Activated T-helper 2 cell treated with anti-CD3 and anti-CD28 coated beads, Interferon-gamma antibody, Interleukin-2, Interleukin-4, amounts not matched to agents 10 μg/mL and 5 μg/mL and 100 μg/mL, durations not matched to agents 14 hours and 24 hours and 36 hours (primary cell): ENCODE data around the gene PIAS3. TPM values are rescaled to one million over a fixed set of nuclear protein-coding genes. Genes with fewer than 3 reads are reported as not detected.

Experiments used
- DNase-seq: peaks from one replicate; pipeline ENCODE4 v3.0.0; 2021; ENCODE audit warnings: low spot score
- H3K27ac Mint-ChIP-seq: one replicate; pipeline ENCODE4 v1.8.0; 2021; ENCODE audit warnings: mixed read lengths
- H3K27me3 Mint-ChIP-seq: one replicate; pipeline ENCODE4 v1.8.0; 2021; ENCODE audit warnings: low read depth, mixed read lengths
- H3K36me3 Mint-ChIP-seq: one replicate; pipeline ENCODE4 v1.8.0; 2021; ENCODE audit warnings: low read depth, mixed read lengths
- H3K4me1 Mint-ChIP-seq: one replicate; pipeline ENCODE4 v1.8.0; 2021; ENCODE audit warnings: low read depth, mixed read lengths
- H3K4me3 Mint-ChIP-seq: one replicate; pipeline ENCODE4 v1.8.0; 2021; ENCODE audit warnings: low read depth, mild to moderate bottlenecking, moderate library complexity, mixed read lengths
- H3K9me3 Mint-ChIP-seq: one replicate; pipeline ENCODE4 v1.8.0; 2021; ENCODE audit warnings: mixed read lengths
- intact Hi-C: fragments of 100-400 bp; cut with micrococcal nuclease; formaldehyde crosslinking; loops from one replicate; pipeline ENCODE4 v1.15.1; 2023
- total RNA-seq: library from RNA; stranded (reverse); gene quantifications from 2 replicates; pipeline ENCODE4 v1.2.3, GENCODE V29; 2022

The PIAS3 gene
- 21.1 and 21.3 TPM in 2 replicates for total RNA-seq

DNA sequence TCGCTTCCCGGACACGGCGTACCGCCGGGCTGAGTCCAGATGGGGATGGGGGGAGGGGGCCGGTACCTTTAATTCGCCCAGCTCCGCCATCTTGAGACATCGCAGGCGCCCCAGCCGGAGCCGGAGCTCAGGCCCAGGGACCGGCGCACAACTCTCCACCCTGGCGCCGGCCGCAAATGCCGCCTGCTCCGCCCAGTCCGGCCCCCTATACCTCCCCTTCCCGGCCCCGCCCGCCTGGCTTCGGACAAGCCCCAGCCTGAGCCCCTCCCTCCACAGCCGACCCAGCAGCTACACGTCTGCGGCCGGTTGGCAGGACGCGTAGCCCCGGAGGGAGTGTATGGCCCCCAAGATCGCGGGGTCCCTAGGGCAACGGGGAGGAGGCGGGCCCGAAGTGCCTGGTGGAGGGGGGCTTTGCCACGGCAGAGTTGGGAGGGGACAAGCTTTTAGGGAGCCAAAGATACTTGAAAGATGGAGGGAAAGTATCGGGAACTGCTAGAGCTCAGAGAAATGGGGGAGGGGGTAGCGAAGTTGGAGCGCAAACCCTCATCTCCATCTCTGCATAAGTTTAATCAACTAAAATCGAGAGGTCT is at the start of gene PIAS3:
Gene PIAS3 (minus strand): TSS at position 181 of the 590 bp plus-strand sequence. CDS start 91 bp downstream, at position 90.
- no peaks in the 10 kb centered on the region for H3K9me3 Mint-ChIP-seq
- intact Hi-C loops: loop anchor here (1.0 to 2.0 kb wide), 2 partner anchors 35 to 60 kb away; partner anchors contain the start of genes PEX11B, POLR3C and RNF115
- peaks cover 13% of the 10 kb centered on the region for H3K36me3 Mint-ChIP-seq
- H3K27ac Mint-ChIP-seq: peak within 1 kb of the TSS; percentile 89
- peak within 1 kb of the TSS; percentile 93 for H3K4me3 Mint-ChIP-seq
- H3K27me3 Mint-ChIP-seq: peaks cover 14% of the 10 kb centered on the region
- H3K4me1 Mint-ChIP-seq: peaks cover 11% of the 10 kb centered on the region
- DNase-seq: peak; percentile 85

DNA sequence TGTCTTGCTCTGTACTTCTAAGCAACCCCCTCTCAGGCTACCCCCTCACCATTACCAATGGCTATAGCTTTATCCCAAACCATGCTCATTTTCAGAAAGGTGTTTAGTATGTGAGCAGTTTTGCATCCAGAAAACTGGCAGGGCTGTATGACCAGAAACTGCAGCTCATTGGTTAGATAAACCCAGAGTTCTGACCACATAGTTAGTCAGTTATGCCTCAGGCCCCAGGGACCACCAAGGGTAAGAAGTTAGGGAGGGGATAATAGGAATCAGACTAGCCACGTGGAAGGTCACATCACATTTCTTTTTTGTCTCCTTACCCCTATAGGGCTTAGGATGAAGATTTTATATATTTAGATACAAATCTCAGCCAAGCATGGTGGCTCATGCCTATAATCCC is 49.8 kb upstream of the PIAS3 start:
- peaks cover 13% of the 10 kb centered on the region for H3K36me3 Mint-ChIP-seq
- no peak overlapping the region for H3K4me3 Mint-ChIP-seq
- H3K9me3 Mint-ChIP-seq: no peaks in the 10 kb centered on the region
- intact Hi-C loops: no loop called here
- H3K4me1 Mint-ChIP-seq: peaks cover 9% of the 10 kb centered on the region
- DNase-seq: no peak
- no peak overlapping the region for H3K27ac Mint-ChIP-seq
- no peaks in the 10 kb centered on the region for H3K27me3 Mint-ChIP-seq

DNA sequence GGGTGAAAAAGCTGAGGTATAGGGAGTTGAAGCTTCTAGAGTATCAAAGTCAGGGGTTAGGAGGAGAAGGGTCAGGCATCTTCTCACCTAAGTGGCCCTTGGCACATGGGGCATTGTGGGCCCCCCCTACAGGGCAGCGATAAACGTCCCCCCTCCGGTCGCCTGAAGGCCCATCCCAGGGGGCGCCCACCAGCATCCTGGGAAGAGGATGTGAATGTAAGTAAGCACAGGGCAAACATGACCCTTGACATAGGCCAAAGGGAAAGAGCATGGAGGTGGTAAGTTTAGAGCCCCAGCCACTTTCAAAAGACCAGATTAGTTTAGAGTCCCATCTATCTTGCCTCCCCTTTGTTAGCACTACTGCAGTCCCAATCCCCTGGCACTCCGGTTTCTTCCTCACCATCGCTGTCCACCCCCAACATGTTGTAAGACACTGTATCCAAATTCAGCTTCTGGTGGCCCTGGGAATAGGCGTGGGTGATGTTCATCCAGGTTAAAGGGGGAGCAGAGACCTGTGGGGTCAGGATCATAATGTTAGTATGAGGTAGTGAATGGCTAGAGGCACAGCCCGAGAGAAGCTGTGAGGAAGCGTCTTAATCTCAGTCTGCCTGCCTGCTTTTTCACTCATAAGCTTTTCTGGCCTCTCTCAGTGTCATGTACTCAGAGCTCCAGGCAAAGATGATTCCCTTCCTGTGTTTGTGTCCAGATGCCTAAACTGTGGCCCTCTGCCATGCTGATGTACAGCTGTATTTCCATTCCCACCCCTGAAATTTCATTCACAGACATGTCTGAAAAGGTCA is 48.3 kb upstream of the PIAS3 start:
- H3K4me1 Mint-ChIP-seq: peaks cover 7% of the 10 kb centered on the region
- peaks cover 10% of the 10 kb centered on the region for H3K36me3 Mint-ChIP-seq
- no peak overlapping the region for H3K27ac Mint-ChIP-seq
- no peak for DNase-seq
- intact Hi-C loops: no loop called here
- no peak overlapping the region for H3K4me3 Mint-ChIP-seq
- H3K9me3 Mint-ChIP-seq: no peaks in the 10 kb centered on the region
- no peaks in the 10 kb centered on the region for H3K27me3 Mint-ChIP-seq

DNA sequence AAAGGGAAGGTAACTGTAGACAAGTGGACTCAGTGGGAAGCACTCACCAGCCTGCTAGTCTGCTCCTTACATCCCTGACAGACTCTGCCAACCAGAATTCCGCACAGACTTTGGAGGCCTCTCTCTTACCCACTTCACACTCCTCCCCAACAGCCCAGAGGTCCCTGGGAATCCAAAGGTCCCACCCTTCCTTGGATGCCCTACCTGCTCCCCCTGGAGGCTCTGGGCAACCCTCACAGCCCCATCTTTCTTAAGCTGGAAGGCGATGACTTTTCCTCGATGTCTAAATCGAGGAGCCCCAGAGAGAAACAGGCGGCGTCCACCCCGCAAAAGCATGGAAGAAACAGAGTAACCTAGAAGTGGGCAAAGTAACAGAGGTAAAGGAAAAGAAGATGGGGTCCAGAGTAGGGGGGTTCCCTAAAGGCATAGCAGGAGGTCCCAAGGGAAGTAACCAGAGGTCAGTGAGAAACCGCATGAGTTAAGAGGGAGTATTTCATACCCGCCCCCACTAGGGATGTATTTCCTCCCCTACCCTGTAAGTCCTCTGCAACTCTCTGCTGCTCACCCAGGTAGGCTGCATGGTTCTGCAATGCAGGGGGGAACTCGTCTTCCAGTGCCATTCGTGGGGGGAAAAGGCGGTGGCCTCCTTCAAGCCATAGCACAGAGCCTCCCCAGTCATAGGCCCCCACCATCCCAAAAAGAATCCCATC is 42.6 kb upstream of the PIAS3 start:
- no peak for DNase-seq
- intact Hi-C loops: no loop called here
- Mint-ChIP-seq H3K27ac (no peak overlapping the region), H3K4me1 (no peaks in the 10 kb centered on the region), H3K27me3 (no peaks in the 10 kb centered on the region), H3K4me3 (no peak overlapping the region), H3K9me3 (no peaks in the 10 kb centered on the region), H3K36me3 (no peaks in the 10 kb centered on the region)

DNA sequence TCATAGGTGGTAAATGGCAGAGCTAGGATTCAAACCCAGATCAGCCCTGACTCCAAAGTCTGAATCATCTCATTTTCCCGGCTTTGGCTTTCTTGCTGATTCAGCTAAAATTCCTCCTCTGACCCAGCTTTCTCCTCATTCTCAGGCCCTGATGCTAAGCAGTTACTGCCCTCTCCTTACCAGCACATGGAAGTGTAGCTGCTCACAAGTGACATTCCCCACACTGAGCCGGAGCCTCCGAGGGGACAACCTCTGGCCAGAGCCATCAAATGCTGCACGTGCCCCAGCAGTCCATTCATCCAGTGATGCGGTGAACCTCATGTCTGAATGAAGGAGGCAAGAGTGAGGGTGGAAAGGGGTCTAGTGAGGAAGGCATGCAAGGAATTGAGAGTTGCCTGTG is 39.9 kb upstream of the PIAS3 start:
- H3K27ac Mint-ChIP-seq: no peak overlapping the region
- intact Hi-C loops: no loop called here
- H3K9me3 Mint-ChIP-seq: no peaks in the 10 kb centered on the region
- no peak overlapping the region for H3K4me3 Mint-ChIP-seq
- H3K27me3 Mint-ChIP-seq: no peaks in the 10 kb centered on the region
- no peaks in the 10 kb centered on the region for H3K36me3 Mint-ChIP-seq
- no peak for DNase-seq
- H3K4me1 Mint-ChIP-seq: no peaks in the 10 kb centered on the region

DNA sequence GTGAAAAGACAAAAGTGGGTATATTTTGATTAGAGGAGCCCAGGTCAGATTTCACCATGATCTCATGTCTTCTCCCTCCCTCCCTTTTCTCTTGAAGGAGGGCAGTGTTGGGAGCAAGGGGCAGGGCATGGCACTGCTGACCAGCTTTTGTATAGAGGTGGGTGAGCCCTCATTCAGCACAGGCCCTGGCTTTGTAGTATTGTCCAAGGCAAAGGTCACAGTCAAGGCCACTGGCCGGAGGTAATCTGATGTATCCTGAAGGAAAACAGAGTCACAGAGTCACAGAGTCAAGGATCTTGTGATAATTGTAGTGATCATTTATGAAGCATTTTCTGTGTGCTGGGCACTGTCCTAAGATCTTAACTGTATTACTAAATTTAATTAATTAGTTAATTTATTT is 39.1 kb upstream of the PIAS3 start:
- Mint-ChIP-seq H3K4me1 (no peaks in the 10 kb centered on the region), H3K36me3 (no peaks in the 10 kb centered on the region), H3K27me3 (peaks cover 2% of the 10 kb centered on the region), H3K27ac (no peak overlapping the region), H3K9me3 (no peaks in the 10 kb centered on the region), H3K4me3 (no peak overlapping the region)
- DNase-seq: no peak
- intact Hi-C loops: no loop called here

DNA sequence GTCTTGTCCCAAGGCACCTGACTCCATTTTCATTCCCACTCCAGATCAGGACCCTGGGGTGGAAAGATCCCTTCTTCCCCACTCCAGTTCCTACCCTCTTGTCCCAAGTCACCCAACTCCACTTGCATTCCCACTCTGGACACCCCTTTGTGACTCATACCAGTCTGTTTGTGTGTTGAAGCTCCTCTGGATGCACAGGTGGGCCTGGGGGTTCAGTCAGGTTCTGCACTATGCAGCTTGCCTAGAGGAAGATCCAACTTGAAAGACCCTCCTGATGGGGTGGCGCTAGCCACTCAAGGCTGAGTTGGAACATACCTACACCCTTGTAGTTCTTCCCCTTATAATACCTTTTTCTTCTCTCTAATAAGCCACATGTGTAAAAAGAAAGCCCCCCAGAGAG is 36.6 kb upstream of the PIAS3 start:
- no peaks in the 10 kb centered on the region for H3K36me3 Mint-ChIP-seq
- H3K4me1 Mint-ChIP-seq: no peaks in the 10 kb centered on the region
- intact Hi-C loops: no loop called here
- H3K4me3 Mint-ChIP-seq: no peak overlapping the region
- peaks cover 2% of the 10 kb centered on the region for H3K27me3 Mint-ChIP-seq
- H3K9me3 Mint-ChIP-seq: no peaks in the 10 kb centered on the region
- no peak overlapping the region for H3K27ac Mint-ChIP-seq
- DNase-seq: no peak

DNA sequence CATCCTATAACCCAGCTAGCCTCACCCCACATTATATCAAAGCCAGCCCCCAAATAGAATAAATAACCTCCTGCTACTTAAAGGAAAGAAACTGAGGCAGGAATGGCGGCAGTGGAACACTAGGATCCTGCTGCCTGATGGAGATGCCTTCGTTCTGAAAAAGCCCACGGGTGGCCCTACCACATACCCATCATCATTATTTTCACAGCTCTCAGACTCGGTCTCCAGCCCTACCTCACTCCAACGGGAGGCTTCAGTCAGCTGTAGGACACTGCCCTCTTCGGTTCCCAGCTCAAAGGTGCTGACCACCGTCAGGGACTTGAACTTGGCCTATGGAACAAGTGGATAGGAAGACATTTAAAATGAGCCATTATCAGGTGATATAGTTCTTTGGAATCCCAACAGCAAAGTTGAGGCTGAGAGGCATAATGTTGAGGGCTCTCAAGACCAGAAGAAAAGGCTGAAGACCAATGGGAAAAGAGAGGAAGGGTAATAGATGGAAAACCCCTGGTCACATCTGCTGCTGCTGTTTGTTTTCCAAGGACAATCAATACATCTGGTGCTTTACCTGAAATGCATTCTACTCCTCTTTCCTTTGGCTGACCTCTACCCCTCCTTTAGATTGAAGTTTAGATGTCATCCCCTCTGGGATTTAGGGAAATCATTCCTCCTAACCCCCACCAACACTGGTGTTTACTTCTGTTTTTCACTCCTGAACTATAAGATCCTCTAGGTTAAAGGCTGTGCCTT is 34.6 kb upstream of the PIAS3 start:
- Mint-ChIP-seq H3K27ac (no peak overlapping the region), H3K4me3 (no peak overlapping the region), H3K27me3 (peaks cover 2% of the 10 kb centered on the region), H3K4me1 (no peaks in the 10 kb centered on the region), H3K36me3 (no peaks in the 10 kb centered on the region), H3K9me3 (no peaks in the 10 kb centered on the region)
- intact Hi-C loops: loop anchor here (2.0 kb wide), 1 partner anchor 119 kb away; no protein-coding TSS in a partner anchor
- no peak for DNase-seq

DNA sequence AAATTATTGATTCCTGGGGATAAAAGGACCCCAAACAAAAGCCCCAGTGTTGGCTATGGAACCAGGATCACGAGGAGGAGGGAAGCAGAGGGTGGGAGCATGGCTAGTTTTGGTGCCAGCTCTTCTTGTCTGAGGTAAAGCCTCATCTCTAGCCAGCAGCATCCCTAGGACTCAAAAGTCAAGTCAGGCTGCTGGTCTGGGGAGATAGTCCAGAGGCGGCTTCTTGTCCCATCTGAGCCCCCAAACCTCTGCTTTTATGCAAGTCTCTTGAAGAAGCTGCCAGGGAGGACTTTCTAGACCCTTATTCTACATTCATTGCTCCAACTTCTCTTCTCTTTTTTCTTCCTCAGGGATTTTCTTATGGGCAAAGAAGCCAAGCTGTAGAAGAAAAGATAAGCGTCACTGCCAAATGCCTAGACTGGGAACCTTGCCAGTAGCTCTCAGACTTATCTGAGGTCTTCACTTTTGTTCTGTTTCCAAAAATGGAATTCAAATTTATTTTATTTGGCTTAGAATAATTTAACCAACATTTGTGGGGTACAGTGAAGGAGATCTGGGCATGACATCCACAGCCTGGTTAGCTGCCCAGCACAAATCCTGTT is 33.7 kb upstream of the PIAS3 start:
- Mint-ChIP-seq H3K36me3 (no peaks in the 10 kb centered on the region), H3K27me3 (peaks cover 2% of the 10 kb centered on the region), H3K4me3 (no peak overlapping the region), H3K9me3 (no peaks in the 10 kb centered on the region), H3K27ac (no peak overlapping the region), H3K4me1 (no peaks in the 10 kb centered on the region)
- DNase-seq: no peak
- intact Hi-C loops: loop anchor here (1.0 to 2.0 kb wide), 2 partner anchors 115 to 120 kb away; no protein-coding TSS in a partner anchor

DNA sequence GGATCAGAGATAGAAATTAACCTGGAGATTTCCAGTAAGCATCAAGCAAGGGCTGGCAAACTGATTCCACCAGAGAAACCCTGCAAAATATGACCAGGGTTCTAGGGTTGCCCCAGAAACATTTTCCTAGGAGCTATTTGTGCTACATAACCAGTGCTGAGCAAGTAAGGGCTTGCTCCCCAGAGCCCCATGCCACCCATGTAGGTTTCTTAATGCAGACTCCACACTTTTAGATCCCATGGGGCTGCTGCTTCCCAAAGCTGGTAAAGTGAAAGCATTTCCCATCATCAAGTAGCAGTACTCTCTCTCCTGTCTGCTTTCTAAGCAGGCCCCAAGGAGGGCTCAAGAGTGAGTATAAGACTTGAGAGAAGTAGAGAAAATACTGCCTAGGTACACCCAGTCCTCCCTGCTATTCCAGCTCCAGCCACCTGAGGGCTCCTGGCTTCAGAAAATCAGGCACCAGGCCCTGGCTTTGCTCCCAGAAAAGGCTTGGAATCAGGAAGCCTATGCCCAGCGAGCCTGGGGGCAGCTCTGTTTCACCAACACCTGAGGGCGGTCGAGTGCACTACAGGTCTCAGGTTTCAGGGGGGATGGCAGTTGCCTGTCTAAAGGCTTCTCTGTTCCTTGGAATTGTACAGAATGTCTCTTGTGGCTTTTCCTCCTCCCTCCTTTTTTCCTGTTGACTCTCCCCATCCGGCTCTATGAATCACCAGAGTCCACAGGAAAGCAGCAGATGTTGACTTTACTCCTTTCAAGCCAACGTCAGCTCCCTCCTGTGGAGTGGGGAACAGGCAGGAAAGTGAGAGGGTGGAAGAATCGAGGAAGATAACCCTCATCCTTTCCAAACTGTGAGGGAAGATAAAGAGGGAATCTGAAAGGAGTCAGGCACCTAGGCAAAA is 33.0 kb upstream of the PIAS3 start:
- peak; percentile 22 for DNase-seq
- Mint-ChIP-seq H3K27me3 (peaks cover 2% of the 10 kb centered on the region), H3K4me3 (no peak overlapping the region), H3K4me1 (peaks cover under 1% of the 10 kb centered on the region), H3K36me3 (no peaks in the 10 kb centered on the region), H3K27ac (no peak overlapping the region), H3K9me3 (no peaks in the 10 kb centered on the region)
- intact Hi-C loops: loop anchor here (1.0 to 2.0 kb wide), 3 partner anchors 18 to 121 kb away; partner anchors contain the start of gene ITGA10

DNA sequence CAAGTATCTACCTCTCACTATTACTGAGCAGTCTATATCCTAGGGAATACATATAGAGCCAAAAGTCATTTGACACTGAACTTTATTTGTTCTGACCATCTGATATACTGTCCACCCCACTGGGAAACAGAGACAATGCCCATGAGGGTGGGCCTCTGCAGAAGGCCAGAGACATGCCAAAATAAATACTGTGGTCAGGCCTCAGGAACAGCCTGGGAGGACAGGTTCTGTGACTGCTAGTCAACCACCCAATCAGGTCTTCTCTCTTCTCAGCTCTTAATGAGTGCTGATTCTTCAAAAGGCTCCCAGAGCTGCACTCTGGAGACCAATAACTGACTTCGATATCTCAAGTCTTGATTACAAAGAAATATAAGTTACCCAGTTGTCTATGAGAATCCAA is 32.3 kb upstream of the PIAS3 start:
- no peak overlapping the region for H3K27ac Mint-ChIP-seq
- DNase-seq: no peak
- H3K4me3 Mint-ChIP-seq: no peak overlapping the region
- intact Hi-C loops: loop anchor here (1.0 kb wide), 1 partner anchor 19 kb away; the partner anchor contains the start of gene ITGA10
- peaks cover 5% of the 10 kb centered on the region for H3K4me1 Mint-ChIP-seq
- H3K36me3 Mint-ChIP-seq: no peaks in the 10 kb centered on the region
- no peaks in the 10 kb centered on the region for H3K9me3 Mint-ChIP-seq
- peaks cover 2% of the 10 kb centered on the region for H3K27me3 Mint-ChIP-seq
